GM12878 (cell line): ENCODE data around the gene RFX1. TPM values are rescaled to one million over a fixed set of nuclear protein-coding genes. Genes with fewer than 3 reads are reported as not detected.

ENCODE experiments used
- ATAC-seq: fragments of 200-7000 bp; cut with Tn5 transposase; 3 replicates; pipeline ENCODE4 v1.9.1; 2020; ENCODE audit warnings: mild to moderate bottlenecking, moderate library complexity
- BruUV-seq: library from RNA; stranded (reverse); fragments of 400-500 nt; replicated peaks from 2 replicates; lab custom pipeline; 2021; lab: Mats Ljungman, UMichigan
- CTCF ChIA-PET: fragments of 300-600 bp; sonication (Branson Sonifier 250); formaldehyde crosslinking; extraction: SDS; loops from one replicate; lab custom pipeline; 2021; ENCODE audit warnings: inconsistent platforms; lab: Yijun Ruan, JAX
- POLR2A ChIA-PET: fragments of 350-600 bp; formaldehyde crosslinking; extraction: SDS; loops from one replicate; lab custom pipeline; 2021; ENCODE audit warnings: inconsistent platforms; lab: Charles Lee
- RAD21 ChIA-PET: fragments of 300-600 bp; sonication (Branson Sonifier 250); formaldehyde crosslinking; loops from one replicate; lab custom pipeline; 2023; ENCODE audit warnings: antibody characterized with exemption; ENCODE audit not compliant: unreplicated experiment; lab: Charles Lee
- SMC1A ChIA-PET: fragments of 300-600 bp; sonication (Branson Sonifier 250); formaldehyde crosslinking; loops from one replicate; lab custom pipeline; 2023; ENCODE audit not compliant: unreplicated experiment, uncharacterized antibody; lab: Charles Lee
- DNase-seq: peaks from one replicate; pipeline ENCODE4 v3.0.0-alpha.2; 2011; ENCODE audit warnings: low read depth, low spot score
- FAIRE-seq: peaks from 3 replicates; lab custom pipeline; 2011; peaks lifted over from hg19 to GRCh38; lab: Jason Lieb, UNC
- H2AFZ ChIP-seq: 2 replicates; pipeline ENCODE4 v1.6.0; 2011; ENCODE audit warnings: low read depth, low read length, control low read depth; ENCODE audit not compliant: control insufficient read depth
- H3K27ac ChIP-seq: 2 replicates; pipeline ENCODE4 v1.5.1; 2011; ENCODE audit warnings: control low read depth; ENCODE audit not compliant: control insufficient read depth, insufficient read depth
- H3K27me3 ChIP-seq, 2 experiments: replicated peaks in 1 of 2; 2 replicates each; pipeline versions ENCODE4 v1.6.0 to v1.6.1; 2011; ENCODE audit warnings: low read length in 1 of 2; ENCODE audit not compliant: control insufficient read depth in 2 of 2, insufficient read depth in 2 of 2
- H3K36me3 ChIP-seq, 2 experiments: 2 replicates each; pipeline ENCODE4 v1.5.1; 2011; ENCODE audit warnings: low read length in 1 of 2; ENCODE audit not compliant: control insufficient read depth in 2 of 2, insufficient read depth in 2 of 2
- H3K4me1 ChIP-seq: 2 replicates; pipeline ENCODE4 v1.6.1; 2011; ENCODE audit warnings: mild to moderate bottlenecking, low read length, moderate library complexity, mixed read lengths; ENCODE audit not compliant: control insufficient read depth, insufficient read depth
- H3K4me2 ChIP-seq: 2 replicates; pipeline ENCODE4 v1.6.0; 2011; ENCODE audit warnings: control low read depth; ENCODE audit not compliant: control insufficient read depth, insufficient read depth
- H3K4me3 ChIP-seq: fragments of 200-600 bp; sonication (generic); 2 replicates; pipeline ENCODE4 v1.5.1; 2016
- H3K79me2 ChIP-seq: 2 replicates; pipeline ENCODE4 v1.6.0; 2011; ENCODE audit warnings: low read length; ENCODE audit not compliant: control insufficient read depth, insufficient read depth
- H3K9ac ChIP-seq: 2 replicates; pipeline ENCODE4 v1.8.0; 2011; ENCODE audit warnings: low read length, control low read depth, mixed read lengths; ENCODE audit not compliant: control insufficient read depth, insufficient read depth
- H3K9me3 ChIP-seq: replicated peaks from 3 replicates; pipeline ENCODE4 v1.5.1; 2011; ENCODE audit warnings: mild to moderate bottlenecking, low read length; ENCODE audit not compliant: control insufficient read depth, insufficient read depth
- H4K20me1 ChIP-seq: 2 replicates; pipeline ENCODE4 v1.6.0; 2011; ENCODE audit not compliant: control insufficient read depth, insufficient read depth
- BRCA1 ChIP-seq: IDR thresholded peaks from 2 replicates; pipeline ENCODE4 v1.6.1; 2011; ENCODE audit warnings: low read depth, low read length, improper control_type of control experiment
- CBX5 ChIP-seq: sonication (generic); IDR thresholded peaks from 2 replicates; pipeline ENCODE4 v1.6.1; 2016; ENCODE audit warnings: low read depth, moderate library complexity, mild to moderate bottlenecking, inconsistent platforms
- E2F4 ChIP-seq: IDR thresholded peaks from 2 replicates; pipeline ENCODE4 v1.6.1; 2012; ENCODE audit warnings: low read depth, low read length, improper control_type of control experiment
- ESRRA ChIP-seq: IDR thresholded peaks from 2 replicates; pipeline ENCODE4 v1.6.1; 2012; ENCODE audit warnings: mild to moderate bottlenecking, low read length, improper control_type of control experiment
- GABPA ChIP-seq: IDR thresholded peaks from 2 replicates; pipeline ENCODE4 v1.6.1; 2014; ENCODE audit warnings: antibody characterized with exemption, low read depth, mild to moderate bottlenecking, inconsistent platforms
- MLLT1 ChIP-seq: fragments of 450-650 bp; IDR thresholded peaks from 2 replicates; pipeline ENCODE4 v1.6.1; 2016; ENCODE audit warnings: mild to moderate bottlenecking
- MTA2 ChIP-seq: fragments of 450-650 bp; IDR thresholded peaks from 2 replicates; pipeline ENCODE4 v1.6.1; 2016; ENCODE audit warnings: low read depth, mild to moderate bottlenecking, moderate library complexity
- MYB ChIP-seq: fragments of 150-350 bp; IDR thresholded peaks from 2 replicates; pipeline ENCODE4 v1.6.1; 2014; ENCODE audit warnings: mild to moderate bottlenecking, low read depth, low read length, borderline replicate concordance
- PAX5 ChIP-seq: IDR thresholded peaks from 2 replicates; pipeline ENCODE4 v1.6.1; 2011; ENCODE audit warnings: low read depth, low read length, borderline replicate concordance
- RAD51 ChIP-seq: fragments of 450-650 bp; IDR thresholded peaks from 2 replicates; pipeline ENCODE4 v1.6.1; 2016; ENCODE audit warnings: moderate library complexity, mild to moderate bottlenecking, inconsistent platforms
- RB1 ChIP-seq: fragments of 450-650 bp; formaldehyde crosslinking; IDR thresholded peaks from 2 replicates; pipeline ENCODE4 v1.6.1; 2017; ENCODE audit warnings: mild to moderate bottlenecking, borderline replicate concordance
- RUNX3 ChIP-seq: IDR thresholded peaks from 2 replicates; pipeline ENCODE4 v1.6.1; 2012; ENCODE audit warnings: low read length, inconsistent platforms
- USF2 ChIP-seq: IDR thresholded peaks from 2 replicates; pipeline ENCODE4 v1.6.1; 2011; ENCODE audit warnings: low read depth, low read length, improper control_type of control experiment, borderline replicate concordance
- ZBED1 ChIP-seq: IDR thresholded peaks from 2 replicates; pipeline ENCODE4 v1.6.1; 2016; ENCODE audit warnings: borderline replicate concordance
- ZNF24 ChIP-seq: fragments of 450-650 bp; IDR thresholded peaks from 2 replicates; pipeline ENCODE4 v1.6.1; 2017; ENCODE audit warnings: antibody characterized with exemption, mild to moderate bottlenecking
- WGBS: methylation state at CpG from one replicate; pipeline ENCODE4 v1.1.6; 2016; ENCODE audit warnings: low lambda C conversion rate; ENCODE audit not compliant: insufficient replicate concordance, insufficient coverage; ENCODE audit errors: missing lambda C conversion rate; 5-methylcytosine and 5-hydroxymethylcytosine counted together
- in situ Hi-C: fragments of 300-500 bp; cut with MboI; formaldehyde crosslinking; loops from 9 replicates; pipeline ENCODE4 v1.14.3; 2018; ENCODE audit warnings: mixed read lengths
- intact Hi-C: fragments of 100-400 bp; cut with micrococcal nuclease; formaldehyde crosslinking; loops from one replicate; pipeline ENCODE4 v1.14.2; 2022; ENCODE audit not compliant: unreplicated experiment
- polyA plus RNA-seq, 11 experiments: library from polyadenylated mRNA; depleted of rRNA in 4 of 11; unstranded in 6 of 11; stranded (reverse) in 5 of 11; fragments of >200 nt; fragmentation: Nextera tagmentation in 4 of 11; fragmentation: Illumina TruSeq in 1 of 11; extraction: Ambion mirVana in 4 of 11; extraction: Trizol in 1 of 11; gene quantifications; 1 replicate in 1 of 11; 2 replicates in 10 of 11; pipeline versions ENCODE4 v1.2.1 to v1.2.3, GENCODE V29; 2011 to 2016; ENCODE audit warnings: inconsistent platforms in 2 of 11, missing spikeins in 2 of 11, low read depth in 1 of 11
- total RNA-seq, 4 experiments: library from RNA; depleted of rRNA in 3 of 4; stranded (reverse); fragments of >200 nt in 3 of 4; fragmentation: Illumina TruSeq in 1 of 4; extraction: Trizol in 1 of 4; gene quantifications; 2 replicates each; pipeline versions ENCODE4 v1.2.1 to v1.2.3, GENCODE V29; 2013 to 2021
- TF ChIP-seq, protein P1 (sequence below): fragments of 450-650 bp; IDR thresholded peaks from 2 replicates; pipeline ENCODE4 v1.6.1; 2017; ENCODE audit warnings: antibody characterized with exemption, mild to moderate bottlenecking, moderate library complexity
- TF ChIP-seq, protein P2 (sequence below): IDR thresholded peaks from 2 replicates; pipeline ENCODE4 v1.6.1; 2012; ENCODE audit warnings: low read length, inconsistent platforms

The RFX1 gene
- total and polyA plus RNA-seq, 10 of the 15 experiments (the other 5 are each of a cell fraction or from before 2014, with no cell fraction given), result 0.05 to 11.0 (median 1.5) TPM

- Histone ChIP-seq H3K4me2 (no peak overlapping the region), H2AFZ (no peak overlapping the region), H3K27me3 (no peaks in the 10 kb centered on the region), H3K79me2 (no peaks in the 10 kb centered on the region), H4K20me1 (no peaks in the 10 kb centered on the region), H3K4me3 (no peak overlapping the region), H3K36me3 (no peaks in the 10 kb centered on the region), H3K9ac (no peak overlapping the region), H3K4me1 (no peaks in the 10 kb centered on the region), H3K27ac (no peak overlapping the region), H3K9me3 (no peaks in the 10 kb centered on the region)
- in situ Hi-C loops (no loop called here), intact Hi-C loops (no loop called here)
- no TSS peak for BruUV-seq
- TF ChIP-seq RAD51 (no peak), USF2 (no peak), PAX5 (no peak), MTA2 (no peak), E2F4 (no peak), ZNF24 (no peak), GABPA (no peak), RUNX3 (no peak), MYB (no peak), ZBED1 (no peak), BRCA1 (no peak), CBX5 (no peak), ESRRA (no peak), MLLT1 (no peak), RB1 (no peak)
- TF ChIP-seq, protein P1, sequence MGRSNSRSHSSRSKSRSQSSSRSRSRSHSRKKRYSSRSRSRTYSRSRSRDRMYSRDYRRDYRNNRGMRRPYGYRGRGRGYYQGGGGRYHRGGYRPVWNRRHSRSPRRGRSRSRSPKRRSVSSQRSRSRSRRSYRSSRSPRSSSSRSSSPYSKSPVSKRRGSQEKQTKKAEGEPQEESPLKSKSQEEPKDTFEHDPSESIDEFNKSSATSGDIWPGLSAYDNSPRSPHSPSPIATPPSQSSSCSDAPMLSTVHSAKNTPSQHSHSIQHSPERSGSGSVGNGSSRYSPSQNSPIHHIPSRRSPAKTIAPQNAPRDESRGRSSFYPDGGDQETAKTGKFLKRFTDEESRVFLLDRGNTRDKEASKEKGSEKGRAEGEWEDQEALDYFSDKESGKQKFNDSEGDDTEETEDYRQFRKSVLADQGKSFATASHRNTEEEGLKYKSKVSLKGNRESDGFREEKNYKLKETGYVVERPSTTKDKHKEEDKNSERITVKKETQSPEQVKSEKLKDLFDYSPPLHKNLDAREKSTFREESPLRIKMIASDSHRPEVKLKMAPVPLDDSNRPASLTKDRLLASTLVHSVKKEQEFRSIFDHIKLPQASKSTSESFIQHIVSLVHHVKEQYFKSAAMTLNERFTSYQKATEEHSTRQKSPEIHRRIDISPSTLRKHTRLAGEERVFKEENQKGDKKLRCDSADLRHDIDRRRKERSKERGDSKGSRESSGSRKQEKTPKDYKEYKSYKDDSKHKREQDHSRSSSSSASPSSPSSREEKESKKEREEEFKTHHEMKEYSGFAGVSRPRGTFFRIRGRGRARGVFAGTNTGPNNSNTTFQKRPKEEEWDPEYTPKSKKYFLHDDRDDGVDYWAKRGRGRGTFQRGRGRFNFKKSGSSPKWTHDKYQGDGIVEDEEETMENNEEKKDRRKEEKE, result no peak
- TF ChIP-seq, protein P2, sequence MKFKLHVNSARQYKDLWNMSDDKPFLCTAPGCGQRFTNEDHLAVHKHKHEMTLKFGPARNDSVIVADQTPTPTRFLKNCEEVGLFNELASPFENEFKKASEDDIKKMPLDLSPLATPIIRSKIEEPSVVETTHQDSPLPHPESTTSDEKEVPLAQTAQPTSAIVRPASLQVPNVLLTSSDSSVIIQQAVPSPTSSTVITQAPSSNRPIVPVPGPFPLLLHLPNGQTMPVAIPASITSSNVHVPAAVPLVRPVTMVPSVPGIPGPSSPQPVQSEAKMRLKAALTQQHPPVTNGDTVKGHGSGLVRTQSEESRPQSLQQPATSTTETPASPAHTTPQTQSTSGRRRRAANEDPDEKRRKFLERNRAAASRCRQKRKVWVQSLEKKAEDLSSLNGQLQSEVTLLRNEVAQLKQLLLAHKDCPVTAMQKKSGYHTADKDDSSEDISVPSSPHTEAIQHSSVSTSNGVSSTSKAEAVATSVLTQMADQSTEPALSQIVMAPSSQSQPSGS, result no peak
- ChIA-PET SMC1A (no interaction called here), POLR2A (interaction anchor here (1.1 kb wide), 1 partner anchor 84 kb away, joined by 3 read pairs; no protein-coding TSS in a partner anchor), RAD21 (interaction anchor here (1.2 kb wide), 1 partner anchor 10 kb away, joined by 3 read pairs; no protein-coding TSS in a partner anchor), CTCF (no interaction called here)
- no peak for ATAC-seq
- no peak for FAIRE-seq
- DNase-seq, result no peak
- WGBS, result 80% methylated on average over 11 of the region's 11 CpGs
These were observed 30.2 kb downstream of the RFX1 start for GRCh38 chr19:13975870-13976269.
